HG02981 (cell line): ENCODE data around the gene ENPP6.

Source experiments
- ATAC-seq: cut with Tn5 transposase; IDR thresholded peaks from one replicate; pipeline ENCODE4 v1.9.1; 2021; ENCODE audit warnings: mild to moderate bottlenecking, moderate library complexity; ENCODE audit not compliant: unreplicated experiment

The ENPP6 gene

DNA sequence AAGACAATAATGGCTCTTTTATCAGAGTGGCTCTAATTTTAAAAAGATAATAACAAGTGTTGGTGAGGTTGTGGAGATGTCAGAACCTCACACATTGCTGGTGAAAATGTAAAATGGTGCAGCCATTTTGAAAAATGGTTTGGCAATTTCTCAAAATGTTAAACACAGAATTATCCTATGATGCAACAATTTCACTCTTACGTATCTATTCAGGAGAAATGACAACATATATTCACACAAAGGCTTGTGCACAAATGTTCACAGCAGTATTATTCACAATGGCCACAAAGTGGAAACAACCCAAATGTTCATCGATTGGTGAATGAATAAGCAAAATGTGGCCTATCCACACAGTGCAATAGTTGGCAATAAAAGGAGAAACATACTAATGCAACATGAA is 24.7 kb downstream of the ENPP6 start:
- no peak for ATAC-seq

DNA sequence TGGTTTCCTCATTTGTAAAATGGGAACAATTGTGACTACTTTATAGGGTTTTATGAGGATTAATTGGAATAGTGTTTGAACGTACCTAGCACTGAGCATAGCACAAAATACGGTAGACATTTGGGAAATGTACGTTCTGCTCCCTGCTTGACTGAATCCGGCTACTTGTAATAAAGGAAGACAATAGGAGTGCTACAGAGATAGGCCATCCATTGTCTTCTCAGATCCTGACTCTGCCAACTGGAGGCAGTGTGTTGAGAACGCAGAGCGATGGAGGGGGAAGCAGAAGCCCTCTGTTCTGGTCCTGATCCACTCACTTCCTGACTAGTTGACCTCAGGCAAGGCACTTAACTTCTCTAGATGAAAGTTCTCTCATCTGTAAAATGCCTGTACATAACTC is 26.4 kb downstream of the ENPP6 start:
- ATAC-seq: no peak

DNA sequence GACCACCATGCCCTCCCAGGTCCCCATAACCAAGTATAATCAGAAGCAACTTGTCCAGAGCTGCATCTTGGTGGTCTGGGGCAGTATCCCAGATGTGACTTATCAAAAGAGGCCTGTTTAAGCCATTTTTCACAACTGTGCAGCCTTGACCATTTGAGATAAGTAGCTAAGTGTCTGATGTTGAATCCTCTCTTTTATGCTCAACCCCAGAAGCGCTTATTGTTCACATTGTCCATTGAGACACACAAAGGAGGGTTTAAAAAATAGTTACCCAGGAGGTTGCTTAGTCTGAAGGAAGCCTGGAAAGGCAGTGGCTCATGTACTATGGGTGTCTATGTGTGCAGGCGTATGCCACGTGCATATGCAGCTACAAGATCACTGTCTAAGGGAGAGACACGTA is 27.0 kb downstream of the ENPP6 start:
- ATAC-seq: no peak

DNA sequence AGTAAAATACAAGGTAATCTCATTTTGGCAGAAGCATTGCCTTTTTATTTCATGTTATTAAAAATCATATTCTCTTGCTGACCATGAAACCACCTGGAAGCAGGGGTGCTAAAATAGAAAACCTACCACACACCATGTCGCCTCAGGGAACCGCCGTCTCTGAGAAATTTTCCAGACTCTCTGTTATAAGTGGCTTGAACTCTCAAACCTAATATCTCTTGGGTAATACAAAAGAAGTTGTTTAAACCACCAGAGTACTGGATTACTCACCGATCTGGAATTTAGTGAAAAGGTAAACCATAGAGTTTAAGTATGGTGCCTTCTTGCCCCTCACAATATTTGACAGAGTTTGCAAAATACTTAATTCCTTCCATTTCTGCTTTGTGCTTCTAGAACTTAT is 27.7 kb downstream of the ENPP6 start:
- no peak for ATAC-seq

DNA sequence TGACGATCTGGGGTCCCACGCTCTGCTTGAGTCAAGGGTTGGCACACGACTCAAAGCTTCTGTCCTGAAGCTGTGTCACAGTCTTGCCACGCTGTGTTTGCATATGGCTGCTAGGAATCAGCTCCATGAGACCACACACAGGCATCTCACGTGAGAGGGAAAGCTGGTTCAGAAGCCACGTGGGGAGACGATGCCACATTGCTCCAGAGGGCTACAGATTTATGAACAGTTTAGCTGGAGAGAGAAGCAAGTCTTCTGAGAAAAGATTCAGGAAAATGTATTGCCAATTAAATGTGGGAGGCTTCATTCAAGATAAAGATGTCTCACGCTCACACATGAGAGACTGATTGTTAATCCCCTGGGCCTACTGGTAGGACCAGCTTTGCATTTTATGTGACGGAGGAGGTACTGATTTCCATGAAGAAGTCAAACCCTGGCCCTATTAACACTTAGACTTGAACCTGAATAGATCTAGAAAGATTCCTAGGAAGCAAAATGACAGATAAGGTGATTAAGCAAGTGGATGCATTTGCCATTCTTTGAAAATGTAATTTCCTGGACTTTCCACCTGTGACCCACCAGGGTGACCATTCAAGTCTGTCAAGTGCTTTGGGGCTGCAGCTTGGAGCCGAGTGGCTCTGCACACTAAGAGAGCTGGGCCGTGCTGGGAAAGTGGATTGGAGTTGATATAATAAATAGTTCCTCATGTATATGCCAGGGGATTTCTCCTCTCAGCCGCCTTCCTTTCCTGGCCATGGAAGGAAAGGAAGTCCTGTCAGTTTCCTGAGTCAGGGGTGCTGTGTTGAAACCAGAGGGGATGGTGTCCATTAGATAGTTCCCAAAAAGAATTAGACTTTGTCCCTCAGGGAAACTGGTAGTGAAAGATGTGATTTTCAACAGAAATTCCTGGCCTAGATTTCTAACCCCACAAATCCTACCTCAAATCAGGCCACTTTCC is 29.0 kb downstream of the ENPP6 start:
- no peak for ATAC-seq

DNA sequence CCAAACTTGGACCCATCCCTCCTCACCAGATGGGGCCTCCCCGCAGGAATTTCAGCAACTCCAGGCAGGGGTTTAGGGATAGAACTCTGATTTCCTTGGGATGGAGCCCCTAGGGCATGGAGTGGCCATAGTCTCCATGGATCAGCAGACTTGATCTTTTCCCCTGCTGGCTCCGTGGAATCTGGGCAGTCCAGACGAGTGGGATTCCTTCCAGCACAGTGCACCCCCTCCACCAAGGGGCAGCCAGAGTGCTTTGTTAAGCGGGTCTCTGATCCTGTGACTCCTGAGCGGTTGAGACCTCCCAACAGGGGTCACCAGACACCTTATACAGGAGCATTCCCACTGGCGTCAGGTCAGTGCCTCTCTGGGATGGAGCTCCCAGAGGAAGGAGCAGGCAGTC is 40.4 kb downstream of the ENPP6 start:
- ATAC-seq: no peak

DNA sequence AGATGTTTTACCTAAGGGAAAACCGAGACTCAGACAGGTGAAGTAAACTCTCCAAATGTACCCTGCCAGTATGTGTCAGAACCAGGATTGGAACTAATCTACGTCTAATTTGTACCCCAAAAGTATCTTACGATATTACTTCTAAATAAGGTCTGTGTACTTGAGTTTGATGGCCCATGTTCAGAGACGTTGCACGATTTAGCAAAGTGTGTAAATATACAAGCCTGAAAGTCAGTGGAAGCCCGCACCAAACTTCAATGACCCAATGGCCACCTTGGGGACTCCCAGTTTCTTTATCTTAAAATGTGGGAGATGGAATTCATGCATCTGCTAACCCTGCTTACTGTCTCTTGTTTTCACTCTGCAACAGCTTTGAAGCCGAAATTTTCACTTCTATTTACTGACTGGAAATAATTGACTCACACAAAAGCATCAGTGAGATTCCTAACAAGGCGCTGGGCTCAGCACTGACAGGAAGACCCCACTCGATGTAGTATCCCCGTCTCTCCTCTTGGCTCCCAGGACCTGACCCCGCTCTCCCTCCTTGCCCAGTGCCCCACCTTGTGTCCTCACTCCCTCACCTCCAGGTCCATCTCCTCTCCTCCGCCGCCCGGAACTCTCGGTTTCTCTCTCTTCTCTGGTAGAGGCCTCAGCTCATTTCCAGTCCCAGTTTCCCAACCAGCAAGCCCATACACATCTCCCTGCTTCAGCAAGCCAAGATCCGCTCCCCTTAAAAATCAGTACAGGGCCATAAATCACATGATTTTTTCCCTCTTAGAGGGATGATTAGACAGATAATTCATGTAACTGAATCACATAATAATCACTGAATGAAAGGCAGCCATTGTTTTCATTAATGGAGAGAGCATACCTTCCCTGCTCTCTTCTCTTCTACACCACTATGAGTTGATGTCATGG is 42.8 kb downstream of the ENPP6 start:
- ATAC-seq: no peak

DNA sequence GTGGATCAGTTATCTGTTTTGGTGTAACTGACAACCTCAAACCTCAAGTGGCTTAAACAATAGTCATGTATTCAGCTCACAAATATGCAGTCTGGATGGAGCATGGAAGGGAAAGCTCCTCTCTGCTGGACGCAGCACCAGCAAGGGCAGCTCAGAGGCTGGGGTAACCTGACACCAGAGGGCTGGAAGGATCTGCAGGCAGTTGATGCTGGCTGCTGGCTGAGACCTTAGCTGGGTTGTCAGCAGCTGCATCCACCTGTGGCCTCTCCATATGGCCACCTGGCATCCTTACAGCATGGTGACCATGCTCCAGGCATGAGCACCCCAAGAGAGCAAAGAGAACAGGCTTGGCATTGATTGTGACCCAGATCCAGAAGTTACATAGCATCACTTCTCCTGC is 46.7 kb downstream of the ENPP6 start:
- no peak for ATAC-seq

DNA sequence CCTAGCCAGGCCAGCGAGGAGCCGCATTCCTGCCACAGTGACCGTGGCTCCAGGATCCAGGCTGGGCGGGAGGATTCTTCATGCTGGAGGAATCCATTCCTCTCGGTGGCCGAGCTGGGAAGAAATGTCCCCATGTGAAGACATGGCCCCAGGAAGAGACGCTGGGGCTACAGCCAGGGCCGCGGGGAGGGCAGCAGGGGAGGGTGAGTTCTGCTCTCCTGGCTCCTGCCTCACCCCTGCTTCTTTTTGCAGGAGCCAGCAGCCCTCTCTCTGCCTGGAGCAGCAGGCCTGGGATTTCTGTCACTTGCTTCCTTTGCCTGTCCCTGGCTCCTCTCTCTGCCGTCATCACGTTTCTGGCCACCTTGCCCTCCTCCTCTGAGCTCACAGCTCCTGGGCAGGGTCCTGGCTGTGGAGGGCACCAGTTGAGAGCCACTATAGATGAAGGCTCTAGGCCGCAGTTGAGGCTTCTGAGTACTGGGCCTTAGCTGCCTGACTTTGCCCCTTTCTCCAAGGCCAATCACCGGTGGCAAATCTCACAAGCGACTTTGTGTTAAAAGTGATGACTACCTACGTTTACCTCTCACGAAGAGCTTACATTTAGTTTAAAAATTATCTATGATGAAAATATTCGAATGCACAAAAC is 48.3 kb downstream of the ENPP6 start:
- no peak for ATAC-seq

DNA sequence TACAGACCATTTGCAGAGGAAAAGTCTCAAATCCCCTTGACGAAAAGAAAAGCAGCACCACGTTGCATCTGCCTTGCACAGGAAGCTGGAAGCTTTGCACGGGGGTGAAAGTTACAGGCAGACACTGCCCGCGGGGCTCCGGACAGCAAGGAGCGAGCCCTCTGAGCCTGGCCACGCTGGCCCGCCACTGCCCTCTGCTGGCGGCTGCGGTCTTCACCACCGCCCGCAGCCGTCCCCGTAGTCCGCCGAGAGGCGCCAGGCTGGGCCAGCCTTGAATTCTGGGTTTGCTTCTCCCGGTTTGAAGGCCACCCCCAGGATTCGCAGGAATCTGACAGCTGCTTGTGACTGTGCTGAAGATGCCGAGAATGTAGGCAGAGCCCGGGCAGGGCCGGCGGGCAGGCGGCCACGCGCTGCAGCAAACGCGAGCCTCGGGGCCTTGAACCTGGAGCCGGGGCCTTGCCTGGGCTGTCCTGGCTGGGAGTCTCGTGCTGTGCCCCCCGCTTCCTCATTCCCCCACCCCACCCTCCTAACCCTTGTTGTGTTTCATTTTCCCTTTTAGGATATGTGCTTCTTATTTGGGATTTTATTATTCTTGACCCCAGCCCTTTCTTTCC is 49.2 kb downstream of the ENPP6 start:
- peak; percentile 94 for ATAC-seq

DNA sequence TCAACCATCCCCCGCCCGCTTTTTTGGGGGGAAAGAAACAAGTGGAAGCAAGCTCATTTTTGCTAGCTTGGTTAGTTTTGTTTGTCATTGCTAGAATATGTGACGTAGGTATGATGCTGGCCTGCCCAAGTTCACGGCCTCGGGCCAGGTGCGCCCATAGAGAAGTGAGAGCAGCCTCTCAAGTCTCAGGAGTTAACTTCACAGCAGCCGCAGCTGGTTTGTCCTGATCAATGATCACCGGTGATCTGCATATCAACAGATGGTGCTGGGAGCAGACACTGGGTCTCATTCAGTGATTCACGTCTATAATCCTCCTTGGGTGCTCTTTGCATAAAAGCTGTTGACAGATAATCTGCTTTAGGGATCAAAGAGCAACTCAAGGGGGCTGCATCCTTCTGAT is 50.1 kb downstream of the ENPP6 start:
- no peak for ATAC-seq

DNA sequence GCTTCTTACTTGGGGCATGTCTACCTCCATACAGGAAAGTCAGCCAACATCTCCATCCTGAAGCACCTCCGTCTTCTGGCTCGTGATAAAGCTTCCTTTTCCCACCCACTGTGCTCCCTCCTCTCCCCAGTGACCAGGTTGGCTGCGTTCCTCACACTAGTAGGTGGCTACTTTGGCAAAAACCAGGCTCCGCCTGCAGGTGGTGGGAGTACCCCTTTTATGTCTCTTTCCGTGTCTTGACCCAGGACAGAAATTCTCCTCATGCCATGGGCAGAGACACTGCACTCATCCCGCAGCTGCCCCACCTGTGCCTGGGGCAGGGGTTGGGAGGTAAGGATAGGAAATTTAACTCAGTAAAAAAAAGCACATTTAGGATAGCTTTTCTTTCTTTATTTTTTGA is 50.9 kb downstream of the ENPP6 start:
- ATAC-seq: no peak

DNA sequence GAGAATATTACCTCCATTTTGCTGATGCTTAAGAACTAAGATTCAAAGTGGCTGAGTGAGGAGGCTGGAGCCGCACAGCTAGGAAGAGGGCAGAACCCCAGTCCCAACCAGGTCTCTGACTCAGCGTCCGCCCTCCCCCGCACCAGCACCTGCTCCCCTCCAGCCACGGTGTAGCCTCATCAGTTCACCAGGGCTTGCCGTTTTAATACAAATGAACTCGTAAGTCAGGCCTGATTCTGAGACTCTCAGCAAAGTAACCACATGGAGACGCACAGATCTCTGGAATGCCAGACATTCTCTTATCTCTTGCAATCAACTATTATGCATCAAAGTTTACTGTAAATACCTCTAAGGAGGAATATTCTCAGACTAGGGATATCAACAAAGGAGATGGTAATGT is 52.4 kb downstream of the ENPP6 start:
- no peak for ATAC-seq

DNA sequence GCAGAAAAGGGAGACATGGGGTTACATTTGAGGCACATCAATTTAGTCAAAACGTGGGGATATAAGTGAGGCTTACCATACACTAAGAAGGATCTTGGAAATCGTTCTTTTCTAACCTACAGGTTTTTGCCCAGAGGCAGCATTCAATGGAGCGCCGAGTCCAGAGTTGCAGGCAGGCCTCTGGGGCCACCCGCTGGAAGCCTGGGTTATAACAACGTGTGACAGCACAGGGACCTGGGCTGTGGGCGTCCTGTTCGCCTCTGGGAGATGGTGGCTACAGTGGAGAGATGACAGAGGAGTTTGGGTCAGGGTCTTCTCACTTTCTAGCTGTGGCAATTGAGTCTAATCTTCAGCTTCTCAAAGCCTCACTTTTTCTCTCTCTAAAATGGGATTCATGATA is 53.9 kb downstream of the ENPP6 start:
- no peak for ATAC-seq

DNA sequence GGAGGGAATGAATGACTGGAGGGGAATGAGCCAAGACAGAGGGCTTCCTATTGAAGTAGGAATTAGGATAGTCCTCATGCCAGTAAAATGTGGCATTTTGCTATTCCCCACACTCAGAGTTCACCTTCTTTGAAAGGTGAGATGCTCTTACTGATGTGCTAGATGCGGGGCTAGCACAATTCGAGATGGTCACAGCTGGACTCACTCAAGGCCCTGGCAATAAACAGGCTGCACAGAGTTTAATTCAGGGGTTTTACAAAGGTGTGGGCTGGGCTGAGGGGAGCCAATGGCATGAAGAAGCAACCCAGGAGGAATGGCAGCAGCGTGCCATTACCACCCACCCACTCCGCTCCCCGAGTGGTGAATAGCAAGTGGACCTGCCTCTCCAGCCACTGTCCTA is 55.1 kb downstream of the ENPP6 start:
- no peak for ATAC-seq

DNA sequence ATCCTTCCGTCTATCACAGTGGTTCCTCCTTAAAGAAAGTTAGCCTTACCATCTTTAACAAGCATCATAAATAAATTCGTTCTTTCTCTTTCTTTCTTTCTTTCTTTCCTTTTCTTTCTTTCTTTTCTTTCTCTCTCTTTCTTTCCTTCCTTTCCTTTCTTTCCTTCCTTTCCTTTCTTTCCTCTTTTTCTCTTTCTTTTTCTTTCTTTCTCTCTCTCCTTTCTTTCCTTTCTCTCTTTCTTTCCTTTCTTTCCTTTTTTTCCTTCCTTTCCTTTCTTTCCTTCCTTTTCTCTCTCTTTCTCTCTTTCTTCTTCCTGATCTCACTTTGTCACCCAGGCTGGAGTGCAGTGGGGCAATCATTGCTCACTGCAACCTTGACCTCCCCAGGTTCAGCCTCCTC is 60.4 kb downstream of the ENPP6 start:
- no peak for ATAC-seq

DNA sequence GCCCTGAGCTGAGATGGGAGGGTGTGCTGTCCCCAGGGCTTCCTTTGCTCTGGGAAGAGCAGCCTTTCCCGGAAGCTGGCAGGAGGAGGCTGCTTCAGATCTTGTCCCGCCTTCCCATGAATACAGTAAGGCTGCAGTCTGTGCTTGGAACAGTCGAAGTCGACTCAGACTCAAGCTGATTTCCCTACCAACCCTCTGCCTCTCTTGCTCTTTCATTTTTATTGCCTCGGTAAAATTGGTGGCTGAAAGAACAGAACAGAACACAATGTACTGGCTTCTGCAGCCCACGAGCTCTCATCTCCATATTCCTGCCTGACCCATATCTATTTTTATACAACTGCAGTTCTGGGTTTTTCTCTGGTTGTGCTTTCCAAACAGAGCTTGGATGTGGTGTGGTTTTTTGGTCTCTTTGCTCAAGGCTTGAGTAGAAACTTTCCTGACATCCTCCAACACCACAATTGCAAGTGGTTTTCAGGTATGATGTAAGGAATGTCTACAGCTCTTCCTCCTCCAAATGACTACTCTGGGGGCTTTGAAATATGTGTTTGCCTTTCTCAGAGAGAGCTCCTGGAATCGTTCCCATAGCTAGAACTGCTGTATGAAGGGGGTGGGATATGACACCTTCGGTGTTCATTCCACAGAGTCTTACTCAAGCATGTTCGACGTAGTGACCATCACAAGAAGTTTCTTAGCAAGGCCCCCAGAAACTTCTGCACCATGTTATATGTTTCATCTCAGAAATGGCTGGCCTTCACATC is 61.3 kb downstream of the ENPP6 start:
- ATAC-seq: no peak

DNA sequence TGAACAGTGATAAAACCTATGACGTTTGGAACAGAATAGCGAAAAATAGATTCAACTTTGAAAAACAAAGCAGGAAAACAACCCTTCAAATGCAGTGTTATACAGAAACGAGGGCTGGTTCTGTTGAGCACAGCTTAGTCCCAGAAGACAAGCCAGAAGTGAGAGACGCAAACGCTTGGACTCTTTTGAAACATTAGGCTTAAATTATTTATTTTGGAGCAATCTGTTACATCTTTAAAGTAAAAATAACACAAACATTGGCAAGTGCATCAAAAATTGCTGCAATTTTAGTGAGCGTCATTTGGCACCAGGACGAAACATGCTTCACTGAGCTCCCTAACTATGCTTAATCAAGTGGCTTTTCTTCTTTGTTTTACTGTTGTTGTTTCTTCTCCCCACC is 63.5 kb downstream of the ENPP6 start:
- ATAC-seq: no peak

DNA sequence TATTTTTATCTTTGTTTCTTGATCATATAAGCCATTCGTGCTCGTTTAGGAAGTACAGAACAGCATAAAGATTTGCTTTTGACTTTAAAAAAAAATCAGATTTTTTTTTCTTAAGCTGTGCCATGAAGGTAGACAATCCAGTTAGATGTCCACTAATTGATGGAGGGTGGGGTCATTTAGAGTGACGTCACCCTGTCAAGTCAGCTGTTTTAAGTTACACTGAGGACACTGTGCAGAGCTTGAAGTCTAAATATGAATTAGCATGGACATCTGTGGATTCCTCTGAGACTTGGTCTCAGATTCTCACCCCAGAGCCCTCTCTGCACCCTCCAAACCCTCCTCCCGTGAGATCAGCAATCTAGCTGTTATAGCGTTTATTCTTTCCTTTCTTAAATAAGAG is 63.9 kb downstream of the ENPP6 start:
- no peak for ATAC-seq

DNA sequence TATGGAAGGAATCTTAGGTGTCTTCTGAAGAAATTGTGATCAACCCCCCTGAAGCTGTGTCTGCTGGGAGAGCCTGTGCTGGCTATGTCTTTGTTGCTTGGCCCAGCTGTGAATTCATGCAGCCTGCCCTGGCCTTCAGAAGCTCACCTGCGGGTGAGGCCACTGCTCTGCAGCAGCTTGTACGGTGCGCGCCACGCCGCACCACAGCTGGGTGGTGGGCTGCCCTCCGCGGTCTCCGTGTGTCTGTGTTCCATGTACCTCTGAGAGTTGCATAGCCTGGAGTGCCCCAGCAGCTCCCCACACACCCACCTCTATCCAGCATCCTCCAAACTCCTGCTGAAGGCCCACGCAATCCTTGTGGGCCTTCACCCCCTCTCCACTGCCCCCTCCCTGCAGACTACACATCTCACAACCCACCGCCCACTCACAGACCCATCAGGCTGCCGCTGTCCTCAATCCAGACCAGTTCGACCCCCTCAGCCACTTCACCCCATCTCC is 65.6 kb downstream of the ENPP6 start:
- ATAC-seq: no peak
